ENCODE data around the gene LAMB4.

- TF ChIP-seq TAF1 (IDR thresholded peaks at IDR 0.05; ENCODE audit: borderline replicate concordance, low read depth, low read length): no peak
- TF ChIP-seq POLR2A (IDR thresholded peaks at IDR 0.05; ENCODE audit: low read depth, low read length): no peak
These were observed 17.5 kb downstream of the LAMB4 start for GRCh38 chr7:108112683-108113082.
